H1 (cell line): ENCODE results near the gene LINGO4. TPM values are rescaled to one million over a fixed set of nuclear protein-coding genes. Genes with fewer than 3 reads are reported as not detected.

Experiments used
- CTCF ChIA-PET: fragments of 300-600 bp; sonication (Branson Sonifier 250); formaldehyde crosslinking; loops from one replicate; lab custom pipeline; 2021; ENCODE audit not compliant: partially characterized antibody; lab: Charles Lee
- POLR2A ChIA-PET: fragments of 300-600 bp; sonication (Branson Sonifier 250); formaldehyde crosslinking; loops from one replicate; lab custom pipeline; 2021; ENCODE audit warnings: inconsistent platforms; ENCODE audit not compliant: partially characterized antibody; lab: Charles Lee
- DNase-seq, 2 experiments: peaks; one replicate each; pipeline versions ENCODE4 v3.0.0 to v3.0.0-alpha.2; 2010 to 2022; ENCODE audit warnings: low spot score in 2 of 2, low read depth in 1 of 2, mixed read lengths in 1 of 2
- FAIRE-seq: peaks from 2 replicates; lab custom pipeline; 2011; peaks lifted over from hg19 to GRCh38; lab: Jason Lieb, UNC
- H2AFZ ChIP-seq: 2 replicates; pipeline ENCODE4 v1.8.1; 2012; ENCODE audit warnings: low read length, inconsistent platforms
- H2AK5ac ChIP-seq: 2 replicates; pipeline ENCODE4 v1.6.1; 2013; ENCODE audit warnings: low read depth, low read length
- H2BK120ac ChIP-seq: replicated peaks from 2 replicates; pipeline ENCODE3; 2013; ENCODE audit warnings: low read depth, low read length, inconsistent platforms
- H2BK12ac ChIP-seq: 2 replicates; pipeline ENCODE4 v1.6.1; 2013; ENCODE audit warnings: low read depth, low read length
- H2BK15ac ChIP-seq: 2 replicates; pipeline ENCODE4 v1.6.1; 2013; ENCODE audit warnings: low read length
- H2BK20ac ChIP-seq: 2 replicates; pipeline ENCODE4 v1.6.1; 2013; ENCODE audit warnings: low read length
- H2BK5ac ChIP-seq: 2 replicates; pipeline ENCODE4 v1.6.1; 2013; ENCODE audit warnings: low read depth, low read length
- H3K14ac ChIP-seq: 2 replicates; pipeline ENCODE4 v1.6.1; 2013; ENCODE audit warnings: inconsistent platforms; ENCODE audit not compliant: insufficient read length
- H3K18ac ChIP-seq: 2 replicates; pipeline ENCODE4 v1.6.1; 2013; ENCODE audit warnings: low read length; ENCODE audit errors: extremely low read depth
- H3K23ac ChIP-seq: 2 replicates; pipeline ENCODE4 v1.6.1; 2013; ENCODE audit warnings: inconsistent platforms; ENCODE audit not compliant: insufficient read length
- H3K23me2 ChIP-seq: 2 replicates; pipeline ENCODE4 v1.6.1; 2013; ENCODE audit warnings: low read depth, low read length
- H3K27ac ChIP-seq: 2 replicates; pipeline ENCODE4 v1.6.1; 2011; ENCODE audit warnings: low read depth, low read length, inconsistent platforms
- H3K27me3 ChIP-seq, 4 experiments: replicated peaks in 1 of 4; 1 replicate in 1 of 4; 2 replicates in 3 of 4; pipeline versions ENCODE4 v1.6.1 to v1.8.1; 2011 to 2013; ENCODE audit warnings: low read length in 3 of 4, mild to moderate bottlenecking in 3 of 4, inconsistent platforms in 2 of 4, mixed read lengths in 2 of 4, moderate library complexity in 1 of 4; ENCODE audit not compliant: control insufficient read depth in 3 of 4, insufficient read depth in 3 of 4; ENCODE audit errors: extremely low read depth in 1 of 4
- H3K36me3 ChIP-seq, 4 experiments: 2 replicates each; pipeline versions ENCODE4 v1.6.1 to v1.8.1; 2011 to 2013; ENCODE audit warnings: mild to moderate bottlenecking in 4 of 4, low read length in 3 of 4, moderate library complexity in 2 of 4, control low read depth in 1 of 4, inconsistent platforms in 1 of 4; ENCODE audit not compliant: insufficient read depth in 4 of 4, control insufficient read depth in 2 of 4
- H3K4ac ChIP-seq: replicated peaks from 2 replicates; pipeline ENCODE3; 2013; ENCODE audit warnings: low read length, low read depth, mixed read lengths, inconsistent platforms; ENCODE audit not compliant: insufficient read length
- H3K4me1 ChIP-seq, 4 experiments: replicated peaks in 1 of 4; 1 replicate in 1 of 4; 2 replicates in 3 of 4; pipeline versions ENCODE4 v1.6.1 to v1.8.1; 2011 to 2013; ENCODE audit warnings: low read length in 3 of 4, inconsistent platforms in 2 of 4, mixed read lengths in 1 of 4; ENCODE audit not compliant: insufficient read depth in 4 of 4, control insufficient read depth in 3 of 4
- H3K4me2 ChIP-seq, 2 experiments: 2 replicates each; pipeline versions ENCODE4 v1.6.1 to v1.8.1; 2011 to 2013; ENCODE audit warnings: low read depth in 2 of 2, low read length in 2 of 2, control low read depth in 1 of 2, inconsistent platforms in 1 of 2, mild to moderate bottlenecking in 1 of 2; ENCODE audit not compliant: insufficient read depth in 1 of 2
- H3K4me3 ChIP-seq, 4 experiments: fragments of 200-600, 300-600 bp in 1 of 4; sonication (generic), shearing (Covaris generic), sonication (Bioruptor Twin) in 1 of 4; 2 replicates each; pipeline versions ENCODE4 v1.5.1 to v1.8.1; 2011 to 2016; ENCODE audit warnings: low read length in 4 of 4, low read depth in 3 of 4, control low read depth in 2 of 4, inconsistent platforms in 2 of 4, mild to moderate bottlenecking in 2 of 4, mixed read lengths in 1 of 4, moderate library complexity in 1 of 4; ENCODE audit not compliant: insufficient read depth in 2 of 4; ENCODE audit errors: extremely low read depth in 1 of 4
- H3K56ac ChIP-seq: replicated peaks from 2 replicates; pipeline ENCODE3; 2013; ENCODE audit warnings: low read depth, mild to moderate bottlenecking, mixed read lengths, low read length, inconsistent platforms; ENCODE audit not compliant: insufficient read length
- H3K79me1 ChIP-seq: 2 replicates; pipeline ENCODE4 v1.6.1; 2013; ENCODE audit warnings: low read depth, low read length, control low read depth
- H3K79me2 ChIP-seq, 2 experiments: 2 replicates each; pipeline versions ENCODE4 v1.6.1 to v1.8.1; 2012 to 2013; ENCODE audit warnings: low read length in 2 of 2, mild to moderate bottlenecking in 2 of 2, inconsistent platforms in 1 of 2; ENCODE audit not compliant: insufficient read depth in 2 of 2, control insufficient read depth in 1 of 2
- H3K9ac ChIP-seq, 4 experiments: replicated peaks in 1 of 4; 1 replicate in 1 of 4; 2 replicates in 3 of 4; pipeline versions ENCODE4 v1.6.1 to v1.8.1; 2011 to 2013; ENCODE audit warnings: low read depth in 3 of 4, low read length in 3 of 4, control low read depth in 2 of 4, mild to moderate bottlenecking in 2 of 4, moderate library complexity in 2 of 4, inconsistent platforms in 1 of 4; ENCODE audit errors: extremely low read depth in 1 of 4
- H3K9me3 ChIP-seq, 2 experiments: 2 replicates each; pipeline versions ENCODE4 v1.6.1 to v1.8.1; 2012 to 2013; ENCODE audit warnings: mild to moderate bottlenecking in 2 of 2, moderate library complexity in 2 of 2, control low read depth in 1 of 2, inconsistent platforms in 1 of 2, low read depth in 1 of 2, low read length in 1 of 2, mixed read lengths in 1 of 2; ENCODE audit not compliant: insufficient read depth in 2 of 2
- H4K20me1 ChIP-seq, 2 experiments: replicated peaks in 1 of 2; 2 replicates each; pipeline versions ENCODE3 to v1.8.1; 2011 to 2013; ENCODE audit warnings: inconsistent platforms in 2 of 2, low read length in 2 of 2, mild to moderate bottlenecking in 1 of 2; ENCODE audit not compliant: insufficient read depth in 2 of 2, control insufficient read depth in 1 of 2
- H4K5ac ChIP-seq: 2 replicates; pipeline ENCODE4 v1.6.1; 2013; ENCODE audit warnings: low read length, low read depth, mixed read lengths, inconsistent platforms; ENCODE audit not compliant: insufficient read length
- H4K8ac ChIP-seq: 2 replicates; pipeline ENCODE4 v1.8.0; 2013; ENCODE audit warnings: mild to moderate bottlenecking, moderate library complexity, low read length, inconsistent platforms; ENCODE audit not compliant: insufficient read depth; ENCODE audit errors: extremely low read depth
- H4K91ac ChIP-seq: replicated peaks from 2 replicates; pipeline ENCODE3; 2013; ENCODE audit warnings: low read length, mixed read lengths, inconsistent platforms; ENCODE audit not compliant: insufficient read length
- BACH1 ChIP-seq: IDR thresholded peaks from 2 replicates; pipeline ENCODE4 v1.6.1; 2012; ENCODE audit warnings: low read length, improper control_type of control experiment
- BRCA1 ChIP-seq: IDR thresholded peaks from 2 replicates; pipeline ENCODE4 v1.6.1; 2012; ENCODE audit warnings: low read depth, low read length, improper control_type of control experiment
- CBX5 ChIP-seq: fragments of 300-800, 300-1000 bp; sonication (generic); IDR thresholded peaks from 2 replicates; pipeline ENCODE4 v1.7.1; 2016; ENCODE audit warnings: antibody characterized with exemption, low read length, low read depth
- CBX8 ChIP-seq: fragments of 300-800, 300-1000 bp; sonication (generic); IDR thresholded peaks from 2 replicates; pipeline ENCODE4 v1.7.1; 2016; ENCODE audit warnings: low read depth, low read length, borderline replicate concordance
- CHD2 ChIP-seq: IDR thresholded peaks from 2 replicates; pipeline ENCODE4 v1.6.1; 2012; ENCODE audit warnings: low read length, improper control_type of control experiment
- EGR1 ChIP-seq: IDR thresholded peaks from 2 replicates; pipeline ENCODE4 v1.6.1; 2011; ENCODE audit warnings: low read depth, low read length, borderline replicate concordance
- MAX ChIP-seq: IDR thresholded peaks from 2 replicates; pipeline ENCODE4 v1.6.1; 2012; ENCODE audit warnings: inconsistent platforms
- PHF8 ChIP-seq: fragments of 200-600 bp; sonication (generic); conservative IDR thresholded peaks from 2 replicates; pipeline ENCODE4 v1.7.1; 2012; ENCODE audit warnings: low read depth, mild to moderate bottlenecking, inconsistent platforms, low read length, moderate library complexity
- RFX5 ChIP-seq: IDR thresholded peaks from 2 replicates; pipeline ENCODE4 v1.6.1; 2011; ENCODE audit warnings: low read depth, low read length, improper control_type of control experiment, borderline replicate concordance
- SP2 ChIP-seq: IDR thresholded peaks from 2 replicates; pipeline ENCODE4 v1.6.1; 2012; ENCODE audit warnings: mild to moderate bottlenecking, low read length, inconsistent platforms
- YY1 ChIP-seq: IDR thresholded peaks from 2 replicates; pipeline ENCODE4 v1.6.1; 2011; ENCODE audit warnings: low read depth, mild to moderate bottlenecking, low read length
- WGBS, 2 experiments: shearing (Covaris generic) in 1 of 2; methylation state at CpG; one replicate each; pipeline versions ENCODE4 v1.1.6 to v1.1.7; 2013 to 2015; ENCODE audit warnings: low lambda C conversion rate in 2 of 2, mixed read lengths in 2 of 2, inconsistent platforms in 1 of 2, low coverage in 1 of 2, missing lambda C conversion rate in 1 of 2; ENCODE audit not compliant: insufficient replicate concordance in 2 of 2, insufficient coverage in 1 of 2, insufficient read length in 1 of 2; ENCODE audit errors: extremely low coverage in 1 of 2, missing lambda C conversion rate in 1 of 2; 5-methylcytosine and 5-hydroxymethylcytosine counted together
- polyA plus RNA-seq, 7 experiments: library from polyadenylated mRNA; depleted of rRNA in 3 of 7; stranded (reverse) in 5 of 7; unstranded in 2 of 7; fragments of >200 nt in 5 of 7; fragments of 200-250 nt in 2 of 7; gene quantifications; 1 replicate in 5 of 7; 2 replicates in 1 of 7; 4 replicates in 1 of 7; pipeline versions ENCODE4 v1.2.1 to v1.2.3, GENCODE V29; 2011 to 2013; ENCODE audit warnings: missing spikeins in 2 of 7, mixed read lengths in 2 of 7
- total RNA-seq: library from RNA; stranded (reverse); fragmentation: NEBNext Ultra II Directional; extraction: Animal tissue kit (Norgen Biotek cat#: 25700); gene quantifications from 2 replicates; pipeline ENCODE4 v1.2.1, GENCODE V29; 2021

The LINGO4 gene
- total and polyA plus RNA-seq, 2 of the 8 experiments (the other 6 are each of a cell fraction or from before 2014, with no cell fraction given), result 0.03 TPM; not detected in 1

- FAIRE-seq (no peak), DNase-seq (no peak)
- ChIA-PET POLR2A (no interaction called here), CTCF (interaction anchor here (0.5 to 1.2 kb wide), 4 partner anchors 17 to 62 kb away, joined by 3 to 4 read pairs (median 3); no protein-coding TSS in a partner anchor)
- Histone ChIP-seq H3K27ac (no peak overlapping the region), H3K9ac (no peak overlapping the region), H2BK12ac (no peak overlapping the region), H3K4me1 (no peaks in the 10 kb centered on the region), H2BK120ac (no peak overlapping the region), H2BK20ac (no peak overlapping the region), H3K56ac (no peak overlapping the region), H3K79me2 (no peaks in the 10 kb centered on the region), H2BK15ac (no peak overlapping the region), H3K4me3 (no peak overlapping the region), H3K9me3 (no peaks in the 10 kb centered on the region), H3K27me3 (peaks cover 0 to 1% (median 0%) of the 10 kb centered on the region in 4 experiments; a peak in 1 of 7 replicates), H2AK5ac (no peak overlapping the region), H2BK5ac (no peak overlapping the region), H2AFZ (no peak overlapping the region), H3K18ac (no peak overlapping the region), H3K14ac (no peak overlapping the region), H4K5ac (no peak overlapping the region), H3K23ac (no peak overlapping the region), H3K4ac (no peak overlapping the region), H4K20me1 (no peaks in the 10 kb centered on the region), H4K8ac (no peak overlapping the region), H3K36me3 (peaks cover 0 to 45% (median 13%) of the 10 kb centered on the region in 4 experiments; a peak in 6 of 8 replicates), H4K91ac (no peak overlapping the region), H3K79me1 (no peaks in the 10 kb centered on the region), H3K23me2 (no peaks in the 10 kb centered on the region), H3K4me2 (no peak overlapping the region)
- WGBS, 2 experiments, result 76% methylated on average over 3 of the region's 3 CpGs; no CpG with 5 or more reads in 1 of the 2 experiments
- TF ChIP-seq MAX, result no peak
- TF ChIP-seq BACH1, result no peak
- TF ChIP-seq RFX5, result no peak
- TF ChIP-seq EGR1, result no peak
- no peak for TF ChIP-seq CBX8
- TF ChIP-seq CBX5, result no peak
- no peak for TF ChIP-seq BRCA1
- no peak for TF ChIP-seq SP2
- no peak for TF ChIP-seq CHD2
- TF ChIP-seq PHF8, result no peak
- TF ChIP-seq YY1, result no peak
Measured at GRCh38 chr1:151776665-151777062, 28.6 kb downstream of the LINGO4 start.
